ENCODE measurements around the gene LAMB1.
"Not testable (repeated sequence)": the region's sequence is repeated elsewhere in the genome, so short reads cannot be mapped to it uniquely, and the experiment has no call there.

The LAMB1 gene

DNA sequence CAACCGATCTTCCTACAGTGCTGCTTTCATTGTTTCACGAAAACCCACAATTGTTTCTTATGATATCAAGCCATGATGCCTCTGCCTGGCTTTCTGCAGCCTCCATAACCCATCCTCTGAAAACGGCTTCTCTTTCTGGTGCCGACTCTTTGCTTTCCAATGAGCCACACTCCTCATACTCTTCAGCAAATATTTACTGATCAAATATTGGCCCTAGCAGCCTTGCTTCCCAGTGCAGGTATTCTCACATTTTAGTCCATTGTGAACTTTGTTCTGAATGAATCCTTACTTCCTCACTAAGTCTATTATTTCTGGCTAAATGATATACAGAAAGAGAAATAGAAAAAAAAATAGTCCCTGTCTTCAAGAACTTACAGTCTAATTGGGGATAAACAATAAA is 35.5 kb downstream of the LAMB1 start:
- DNase-seq: no peak

DNA sequence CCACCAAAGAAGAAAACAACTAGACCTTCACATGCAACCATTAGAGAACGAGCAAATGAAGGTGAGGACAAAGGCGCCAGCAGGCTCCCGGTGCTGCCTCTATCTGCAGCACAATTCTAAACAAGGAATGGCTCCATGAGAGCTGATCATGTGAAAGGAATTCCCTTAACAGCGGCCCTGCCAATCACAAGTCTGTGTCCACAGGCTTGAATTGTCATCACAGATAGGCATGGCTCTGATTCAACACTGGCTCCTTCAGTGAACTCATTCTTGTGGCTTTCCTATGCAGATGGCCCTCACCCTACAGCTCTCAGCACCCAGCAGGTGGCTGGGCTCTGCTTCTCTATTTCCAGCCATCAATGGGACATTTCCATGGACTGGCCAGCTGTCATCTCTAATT is 36.2 kb downstream of the LAMB1 start:
- DNase-seq: no peak

DNA sequence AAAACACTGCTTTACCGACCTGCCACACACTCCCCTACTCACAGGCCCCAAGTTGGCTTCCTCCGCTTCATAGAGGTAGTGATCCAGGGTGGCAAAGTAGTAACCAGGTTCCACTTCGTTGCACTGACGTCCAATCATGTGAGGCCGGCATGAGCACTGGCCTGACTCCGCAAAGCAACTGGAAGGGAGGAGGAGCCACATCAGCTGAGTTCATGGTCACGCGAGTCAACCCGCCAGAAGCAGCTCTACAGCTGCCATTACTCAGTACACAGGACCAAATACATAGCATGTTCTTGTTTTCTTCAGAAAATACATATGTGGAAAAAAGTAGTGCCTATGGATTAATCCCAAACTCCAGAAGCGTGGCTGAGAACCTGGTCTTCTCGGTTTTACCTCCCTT is 38.5 kb downstream of the LAMB1 start:
- DNase-seq: no peak

DNA sequence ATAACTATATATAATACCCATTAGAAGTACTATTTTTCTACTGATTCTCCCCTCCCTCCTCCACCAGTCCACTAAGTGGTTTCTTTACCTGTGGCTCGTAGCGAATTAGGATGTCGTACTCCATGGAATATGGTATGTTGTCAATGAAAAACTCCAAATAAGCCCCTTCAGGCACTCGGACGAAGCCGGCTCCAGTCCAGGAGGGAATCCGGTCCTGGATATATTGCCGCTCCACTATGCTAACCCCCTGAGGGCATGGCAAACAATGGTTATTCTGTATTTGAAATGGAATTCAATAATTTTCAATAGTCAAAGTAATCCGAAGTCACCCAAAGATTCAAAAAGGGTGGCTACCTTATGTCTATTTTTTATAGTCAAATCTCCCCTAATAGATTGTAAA is 40.1 kb downstream of the LAMB1 start:
- no peak for DNase-seq

DNA sequence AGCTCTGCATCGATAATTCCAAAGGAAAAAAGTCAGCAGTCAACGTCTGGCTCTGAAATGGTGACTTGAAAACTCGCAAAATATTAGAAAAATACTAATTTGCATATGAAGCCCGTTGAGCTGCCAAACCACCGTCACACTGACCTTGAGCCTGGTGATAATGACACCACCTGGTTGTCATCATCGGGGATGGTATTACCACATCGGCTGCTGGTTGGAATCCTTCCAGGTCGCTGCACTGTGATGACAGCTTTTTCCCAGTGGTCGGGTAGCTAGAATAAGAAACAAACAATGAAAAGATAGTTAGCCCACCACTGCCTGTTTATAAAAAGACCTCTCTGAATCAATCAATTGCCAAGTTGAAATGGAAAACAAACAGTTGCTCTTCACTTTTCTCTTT is 41.6 kb downstream of the LAMB1 start:
- DNase-seq: no peak

DNA sequence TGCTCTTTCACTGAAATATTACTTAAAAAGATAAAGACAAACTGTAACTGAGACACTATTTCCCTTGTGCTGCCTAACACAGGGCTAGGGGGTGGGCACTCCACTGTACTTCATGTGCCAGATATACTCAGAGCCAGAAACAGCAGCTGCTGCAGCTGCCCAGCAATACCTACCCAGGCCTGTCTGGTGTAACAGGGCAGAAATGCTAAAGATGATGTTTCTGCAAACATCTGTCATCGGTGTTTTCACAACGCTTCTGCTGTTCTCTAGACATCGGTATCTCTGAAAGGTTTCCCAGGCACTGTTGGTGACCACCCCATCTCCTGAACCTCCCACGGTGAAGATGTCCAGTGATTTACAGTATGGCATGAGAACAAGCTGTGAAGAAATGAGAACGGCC is 42.7 kb downstream of the LAMB1 start:
- DNase-seq: no peak

DNA sequence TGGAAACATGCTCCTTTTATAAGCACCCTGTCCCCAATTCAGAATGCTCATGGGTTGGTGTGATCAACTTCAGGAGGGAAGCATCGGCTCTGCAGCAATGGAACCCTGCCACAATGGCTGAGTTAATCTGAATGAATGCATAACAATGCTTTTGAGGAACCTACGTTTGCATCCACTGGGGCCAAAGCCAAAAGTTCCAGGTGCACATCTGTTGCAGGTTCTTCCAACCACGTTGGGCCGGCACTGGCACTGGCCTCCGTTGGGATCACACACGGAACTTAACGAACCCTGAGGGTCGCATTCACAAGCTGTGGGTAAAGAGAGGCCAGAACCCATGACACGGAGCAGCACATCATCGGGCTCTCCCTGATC is 43.4 kb downstream of the LAMB1 start:
- no peak for DNase-seq

DNA sequence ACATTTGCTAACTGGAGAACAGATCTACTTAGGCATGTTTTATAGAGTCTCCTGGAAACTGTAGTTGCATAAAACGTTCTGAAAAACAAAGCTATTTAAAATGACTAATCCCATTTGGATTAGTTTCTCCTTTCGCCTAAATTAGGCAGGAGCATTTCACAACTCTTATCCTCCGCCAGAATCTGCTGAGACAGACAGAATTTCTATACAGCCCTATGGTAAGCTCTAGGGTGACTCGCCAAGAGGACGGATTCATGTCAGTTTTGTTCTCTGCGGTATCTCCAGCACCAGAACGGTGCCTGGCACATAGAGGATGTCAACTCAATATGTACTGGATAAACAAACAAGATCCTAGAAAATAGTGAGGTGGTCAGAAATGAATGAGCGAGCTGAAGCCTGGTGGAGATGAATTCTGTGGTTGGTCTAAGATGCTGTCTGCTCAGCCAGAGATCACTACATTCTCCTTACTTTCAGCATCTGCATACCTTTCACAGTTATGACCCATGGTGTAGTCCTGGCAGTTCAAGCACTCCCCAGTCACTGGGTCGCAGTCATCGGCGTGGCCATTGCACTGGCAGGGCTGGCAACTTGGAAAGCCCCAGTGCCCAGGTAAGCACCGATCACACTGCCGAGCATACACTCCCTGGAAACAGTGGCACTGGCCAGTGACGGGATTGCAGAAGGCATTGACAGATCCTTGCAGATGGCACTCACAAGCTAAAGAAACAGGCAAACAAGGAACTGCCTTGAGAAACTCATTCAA is 44.0 kb downstream of the LAMB1 start:
- DNase-seq: no peak

DNA sequence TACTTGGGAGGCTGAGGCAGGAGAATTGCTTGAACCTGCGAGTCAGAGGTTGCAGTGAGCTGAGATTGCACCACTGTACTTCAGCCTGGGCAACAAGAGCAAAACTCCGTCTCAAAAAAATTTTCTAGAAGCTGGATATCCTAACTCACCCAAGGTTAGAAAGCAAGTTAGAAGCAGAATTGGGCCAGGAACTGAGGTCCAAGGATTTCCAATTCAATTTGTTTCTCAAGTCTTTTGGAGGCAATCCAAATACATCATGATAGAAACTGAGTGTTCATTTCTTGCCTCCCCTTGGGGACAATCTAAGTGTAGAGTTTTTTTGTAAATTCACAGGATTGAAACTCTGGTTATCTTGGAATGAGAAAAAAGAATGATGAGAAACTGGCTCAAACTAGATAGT is 45.5 kb downstream of the LAMB1 start:
- no peak for DNase-seq

DNA sequence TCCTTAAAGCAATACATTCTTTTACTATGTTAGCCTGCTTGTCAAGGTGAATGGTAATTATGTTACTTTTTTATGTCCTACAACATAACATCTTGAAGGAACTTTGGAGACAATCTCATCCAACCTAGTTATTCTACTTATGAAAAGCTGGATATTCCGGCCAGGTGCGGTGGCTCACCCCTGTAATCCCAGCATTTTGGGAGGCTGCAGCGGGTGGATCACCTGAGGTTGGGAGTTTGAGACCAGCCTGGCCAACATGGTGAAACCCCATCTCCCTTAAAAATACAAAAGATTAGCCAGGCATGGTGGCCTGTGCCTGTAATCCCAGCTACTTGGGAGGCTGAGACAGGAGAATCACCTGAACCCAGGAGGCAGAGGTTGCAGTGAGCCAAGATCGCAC is 46.0 kb downstream of the LAMB1 start:
- not testable (repeated sequence) for DNase-seq

DNA sequence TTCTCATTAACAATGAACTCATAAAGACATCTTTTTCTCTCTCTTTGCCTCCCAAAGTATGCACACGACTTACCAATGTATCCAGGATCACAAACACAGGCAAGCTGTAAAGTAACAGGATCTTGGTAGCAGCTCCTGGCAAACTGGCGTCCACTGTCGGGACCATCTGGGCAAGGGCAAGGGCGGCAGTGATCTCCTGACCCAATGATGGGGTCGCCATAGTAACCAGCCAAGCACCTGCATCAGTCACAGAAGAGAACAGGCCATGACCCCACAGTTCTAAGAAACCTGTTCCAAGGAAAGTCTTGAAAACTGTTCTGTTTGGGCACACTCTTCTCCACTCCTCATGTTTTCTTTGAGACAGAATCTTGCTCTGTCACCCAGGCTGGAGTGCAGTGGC is 47.6 kb downstream of the LAMB1 start:
- DNase-seq: no peak

DNA sequence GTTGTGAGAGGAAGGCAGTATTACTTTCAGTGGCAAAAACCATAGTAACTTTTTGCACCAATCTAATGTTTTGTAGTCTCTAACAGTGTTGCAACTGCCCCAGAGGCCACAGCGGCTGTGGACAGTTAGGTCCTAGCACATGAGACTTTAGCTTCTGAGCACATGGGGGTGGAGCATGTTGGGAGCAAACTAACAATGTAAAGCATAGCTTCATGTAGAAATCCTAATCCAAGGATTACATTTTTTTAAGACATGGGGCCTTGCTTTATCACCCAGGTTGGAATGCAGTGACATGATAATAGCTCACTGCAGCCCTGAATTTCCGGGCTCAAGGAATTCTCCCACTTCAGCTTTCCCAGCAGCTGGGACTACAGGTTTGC is 49.0 kb downstream of the LAMB1 start:
- no peak for DNase-seq

DNA sequence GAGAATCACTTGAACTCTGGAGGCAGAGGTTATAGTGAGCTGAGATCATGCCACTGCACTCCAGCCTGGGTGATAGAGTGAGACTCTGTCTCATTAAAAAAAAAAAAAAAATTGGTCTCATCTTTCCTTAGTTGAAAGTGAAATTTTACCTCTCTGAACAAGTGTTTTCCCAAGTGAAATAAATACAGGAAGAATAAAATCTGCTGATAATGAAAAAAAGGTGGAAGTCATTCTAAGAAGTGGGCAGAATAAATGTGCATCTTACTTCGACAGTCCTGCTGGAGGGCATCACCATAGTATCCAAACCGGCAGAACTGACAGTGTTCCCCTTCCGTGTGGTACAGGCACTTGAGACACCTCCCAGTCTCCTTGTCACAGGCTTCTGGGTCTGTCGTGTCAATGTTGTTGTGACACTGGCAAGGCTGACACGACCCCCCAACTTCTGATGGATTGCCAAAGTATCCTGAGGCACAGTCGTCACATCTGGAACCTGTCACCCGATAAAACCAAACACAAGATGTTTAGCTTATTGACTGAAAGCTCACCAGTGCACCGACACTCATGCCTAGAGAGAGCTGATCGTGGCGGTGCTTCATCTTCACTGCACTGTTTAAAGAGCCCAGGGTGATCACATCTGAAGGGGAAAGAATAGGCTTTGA is 49.6 kb downstream of the LAMB1 start:
- no peak for DNase-seq

DNA sequence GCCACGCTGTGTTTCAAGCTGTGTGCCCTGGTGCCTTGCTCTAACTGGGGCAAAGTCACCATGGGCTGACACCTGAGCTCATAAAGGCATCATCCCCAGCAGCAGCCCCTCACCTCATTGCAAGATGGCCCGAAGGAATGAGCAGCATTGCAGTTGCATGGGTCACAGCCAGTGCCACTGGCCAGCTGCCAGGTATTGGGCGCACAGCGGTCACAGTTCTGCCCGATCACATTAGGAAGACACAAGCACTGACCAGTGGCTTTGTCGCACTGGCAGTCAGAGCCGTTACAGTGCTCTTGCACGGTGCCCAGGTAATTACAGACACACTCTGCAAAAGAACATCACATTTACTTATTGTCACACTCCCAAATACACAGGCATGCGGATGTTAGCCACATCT is 51.1 kb downstream of the LAMB1 start:
- DNase-seq: no peak

DNA sequence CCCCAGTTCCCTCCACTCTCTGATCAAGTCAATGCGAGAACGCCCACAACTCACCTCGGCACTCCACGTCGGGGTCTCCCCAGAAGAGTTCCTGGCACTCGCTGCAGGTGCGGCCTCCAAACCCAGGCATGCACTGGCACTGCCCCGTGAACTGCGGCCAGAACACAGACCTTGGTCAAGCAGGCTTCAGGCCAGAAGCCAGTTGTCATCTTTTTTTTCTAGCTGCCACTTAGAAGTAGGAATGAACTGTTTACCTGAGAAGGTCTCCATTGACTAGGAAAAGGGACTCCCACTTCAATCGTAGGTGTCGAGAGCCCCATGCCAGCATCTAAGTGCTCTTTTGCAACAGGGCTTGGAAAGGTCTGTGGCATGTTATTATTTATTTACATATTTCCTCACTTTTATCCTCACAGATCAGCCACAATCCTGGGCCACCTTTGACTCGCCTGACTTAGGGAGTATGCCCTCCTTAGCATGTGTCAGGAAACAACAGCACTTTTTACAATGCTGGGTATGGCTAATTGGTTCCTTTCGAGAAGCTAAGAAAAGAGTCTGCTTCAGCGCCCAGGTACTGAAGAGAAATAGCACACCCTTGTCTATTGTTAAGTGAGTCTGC is 51.7 kb downstream of the LAMB1 start:
- DNase-seq: no peak

DNA sequence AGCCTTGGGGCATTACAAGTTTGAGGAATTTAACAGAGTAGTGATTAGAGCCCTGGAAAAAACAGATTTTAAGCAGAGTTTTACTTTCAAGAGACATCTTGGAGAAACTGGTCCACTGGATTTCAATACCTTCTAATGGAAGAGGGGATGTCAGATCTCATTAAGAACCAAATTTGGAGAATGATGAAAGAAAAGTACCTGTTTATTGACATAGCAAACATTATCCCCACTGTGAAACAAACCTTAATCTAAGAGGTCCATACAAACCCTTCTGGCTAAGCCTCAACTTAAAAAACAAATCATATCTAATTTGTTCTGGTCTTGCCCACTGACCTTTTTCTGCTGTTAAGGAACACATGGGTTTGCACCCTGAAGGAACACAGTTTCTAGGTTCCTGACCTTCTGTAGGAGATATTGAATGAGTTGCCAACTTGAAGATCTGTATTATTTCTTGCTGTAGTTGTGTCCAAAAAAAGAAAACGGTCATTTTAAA is 53.5 kb downstream of the LAMB1 start:
- no peak for DNase-seq

DNA sequence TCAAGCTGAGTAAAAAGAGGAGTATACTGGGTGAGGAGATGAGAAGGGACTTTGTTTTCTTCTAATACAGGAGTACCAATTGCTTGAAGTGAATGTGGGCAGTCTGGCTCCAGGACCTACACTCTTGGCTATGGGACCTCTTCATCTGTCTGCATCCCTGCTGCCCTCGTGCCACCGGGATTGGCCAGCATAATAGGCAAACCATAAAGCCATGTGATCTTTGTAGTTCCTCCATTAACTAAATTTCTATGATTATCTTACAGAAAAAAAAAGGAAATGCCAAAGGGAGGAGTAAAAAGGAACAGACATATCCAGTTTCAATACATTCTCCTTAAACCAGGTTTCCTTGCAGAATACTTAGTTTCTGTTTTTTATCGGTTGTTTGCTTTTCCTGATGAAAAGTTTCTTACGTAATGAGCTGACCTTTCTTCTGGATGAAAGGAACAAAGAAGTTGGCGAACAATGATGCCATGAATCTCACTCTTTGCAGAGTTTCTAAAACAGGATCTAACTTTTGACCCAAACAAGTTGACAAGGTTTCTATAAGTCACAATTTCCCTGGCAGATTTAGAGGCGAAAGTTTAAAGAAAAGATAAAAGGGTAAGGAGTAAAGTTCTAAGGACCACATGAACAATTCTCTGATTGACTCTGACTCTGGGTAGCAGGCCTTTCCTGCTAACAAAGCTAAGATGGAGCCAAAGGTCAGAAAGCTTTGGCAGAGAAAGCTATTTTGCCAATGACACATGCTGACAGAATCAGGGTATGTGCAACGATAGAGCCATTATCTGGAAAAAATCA is 54.1 kb downstream of the LAMB1 start:
- no peak for DNase-seq

DNA sequence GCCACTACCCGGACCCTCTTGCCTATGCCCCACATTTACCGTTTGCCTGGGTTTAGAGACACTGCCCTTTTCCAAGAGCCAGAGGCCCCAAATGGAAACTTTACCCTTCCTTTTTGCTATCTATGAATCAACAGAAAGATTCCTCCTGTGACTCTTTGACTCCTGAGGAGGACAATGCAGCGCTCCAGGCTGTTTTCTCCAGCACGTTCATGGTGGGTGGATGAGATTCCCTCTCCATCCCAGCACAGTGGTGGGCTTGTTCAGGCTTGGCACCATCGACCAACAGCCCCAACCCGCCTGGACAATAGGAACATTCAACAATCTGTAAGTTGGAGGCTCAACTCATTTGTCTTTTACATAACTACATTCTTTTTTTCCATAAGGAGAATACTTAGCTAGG is 56.1 kb downstream of the LAMB1 start:
- DNase-seq: no peak

DNA sequence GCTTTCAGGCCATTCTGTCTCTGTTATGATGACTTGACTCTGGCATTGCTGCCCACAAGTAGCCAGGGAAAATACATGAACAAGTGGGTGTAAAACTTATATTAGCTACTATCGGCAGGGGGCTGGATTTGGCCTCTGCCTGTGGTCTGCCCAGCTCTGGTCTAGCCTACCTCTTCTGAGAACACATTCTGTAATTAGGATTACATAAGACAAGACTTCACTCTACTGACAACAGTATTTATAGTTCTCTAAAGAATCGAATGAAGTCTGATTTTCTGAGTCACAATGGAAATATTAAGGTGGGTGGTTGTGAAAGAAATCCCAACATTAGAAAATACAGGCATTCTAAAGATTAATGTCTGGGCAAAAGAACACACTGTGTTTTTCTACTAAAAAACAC is 56.5 kb downstream of the LAMB1 start:
- DNase-seq: no peak

DNA sequence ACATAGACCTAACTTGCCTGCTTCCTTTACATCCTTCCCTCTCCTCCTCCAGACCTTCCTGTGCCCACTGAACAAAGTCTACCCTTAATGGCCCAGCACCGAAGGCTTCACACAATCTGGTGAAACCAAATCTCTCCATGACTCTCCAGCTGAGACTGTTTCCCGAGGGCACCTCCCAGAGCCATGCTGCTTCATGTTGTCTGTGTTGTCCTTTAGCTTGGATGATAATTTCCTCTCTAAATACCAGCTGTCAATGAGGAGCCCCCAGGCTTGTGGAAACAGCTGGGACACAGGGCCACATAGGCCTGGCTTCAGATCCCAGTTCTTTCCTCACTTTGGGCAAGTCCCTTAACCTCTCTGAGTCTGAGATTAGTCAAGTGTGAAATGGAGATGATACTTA is 57.6 kb downstream of the LAMB1 start:
- DNase-seq: no peak

DNA sequence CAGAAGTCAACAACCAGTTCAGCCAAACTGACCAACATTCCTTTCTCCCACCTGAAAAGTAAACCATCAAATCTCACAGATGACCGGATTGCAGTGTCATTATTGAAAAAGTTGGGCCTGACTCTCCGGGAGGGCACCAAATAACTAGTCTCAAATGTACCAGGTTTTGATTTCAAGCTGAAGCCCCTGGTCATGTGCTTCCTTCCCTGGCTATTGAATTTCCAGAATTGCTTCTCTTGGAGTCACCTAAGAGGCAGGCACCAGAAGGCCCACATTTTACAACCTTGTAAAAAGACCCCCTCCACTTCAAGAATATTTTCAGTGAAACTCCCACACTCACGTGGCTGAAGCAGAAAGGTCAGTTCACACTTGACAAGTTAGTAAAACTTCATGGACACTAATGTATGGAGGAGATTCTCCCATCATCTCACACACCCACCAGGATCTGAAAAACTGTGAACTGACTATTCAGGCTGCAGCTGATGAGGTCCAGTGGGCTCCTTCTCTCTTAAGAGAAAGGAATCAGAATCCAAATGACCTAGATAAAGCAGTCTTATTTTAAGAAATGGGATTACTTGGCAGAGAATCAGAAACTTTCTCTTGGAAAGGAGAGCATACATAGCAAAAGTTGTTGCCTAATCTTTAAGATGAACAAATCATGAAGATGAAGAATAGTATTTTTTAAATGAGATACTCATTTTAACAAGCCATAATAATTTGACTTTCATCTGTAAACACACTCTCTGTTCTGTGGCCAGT is 58.4 kb downstream of the LAMB1 start:
- DNase-seq: no peak

DNA sequence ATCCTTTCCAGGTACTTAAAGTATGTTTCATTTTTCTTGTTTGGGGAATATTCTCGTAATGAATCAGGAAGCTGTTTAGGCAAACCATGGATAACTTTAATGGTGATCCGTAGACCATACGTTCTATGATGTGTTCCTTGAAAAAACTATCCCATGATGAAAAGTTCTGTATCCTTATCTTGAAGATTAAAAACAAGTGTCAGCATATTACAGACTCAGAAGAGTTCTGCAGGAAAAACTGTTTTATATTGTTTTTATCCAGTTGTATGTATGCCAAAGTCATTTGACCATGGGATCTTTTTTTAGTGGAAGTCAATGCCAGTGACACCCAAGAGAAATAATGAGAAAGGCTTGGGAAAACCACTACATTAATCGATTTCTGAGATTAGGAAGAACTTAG is 59.9 kb downstream of the LAMB1 start:
- no peak for DNase-seq

DNA sequence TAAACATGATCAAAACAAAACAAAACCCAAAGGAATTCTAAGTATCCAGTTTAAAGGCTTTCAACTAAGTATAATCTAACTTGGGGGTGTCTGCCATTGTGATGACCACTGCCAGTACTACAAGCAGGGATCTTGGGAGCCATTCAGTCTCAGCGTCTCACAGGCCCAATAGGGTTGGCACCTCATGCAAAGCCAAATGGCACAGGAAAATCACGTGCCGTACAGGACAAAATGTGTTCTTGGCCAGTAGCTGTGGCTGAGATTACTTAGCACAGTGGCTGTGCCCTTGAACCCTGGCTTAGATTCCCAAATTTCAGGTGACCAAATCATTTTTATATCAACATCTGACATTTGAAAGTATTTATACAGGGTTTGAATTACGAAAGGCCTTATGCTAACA is 62.0 kb downstream of the LAMB1 start:
- DNase-seq: no peak
